PC-9 (cell line): ENCODE results near the gene LSP1.

ENCODE experiments used
- EZH2 ChIP-seq: fragments of 200-600 bp; sonication (generic); IDR thresholded peaks from 2 replicates; pipeline ENCODE4 v1.8.0; 2017; ENCODE audit warnings: antibody characterized with exemption, low read depth
- TF ChIP-seq, protein P1 (sequence below): fragments of 200-600 bp; sonication (generic); conservative IDR thresholded peaks from 2 replicates; pipeline ENCODE4 v1.6.1; 2017; ENCODE audit warnings: mixed run types, antibody characterized with exemption, mild to moderate bottlenecking, moderate library complexity

DNA sequence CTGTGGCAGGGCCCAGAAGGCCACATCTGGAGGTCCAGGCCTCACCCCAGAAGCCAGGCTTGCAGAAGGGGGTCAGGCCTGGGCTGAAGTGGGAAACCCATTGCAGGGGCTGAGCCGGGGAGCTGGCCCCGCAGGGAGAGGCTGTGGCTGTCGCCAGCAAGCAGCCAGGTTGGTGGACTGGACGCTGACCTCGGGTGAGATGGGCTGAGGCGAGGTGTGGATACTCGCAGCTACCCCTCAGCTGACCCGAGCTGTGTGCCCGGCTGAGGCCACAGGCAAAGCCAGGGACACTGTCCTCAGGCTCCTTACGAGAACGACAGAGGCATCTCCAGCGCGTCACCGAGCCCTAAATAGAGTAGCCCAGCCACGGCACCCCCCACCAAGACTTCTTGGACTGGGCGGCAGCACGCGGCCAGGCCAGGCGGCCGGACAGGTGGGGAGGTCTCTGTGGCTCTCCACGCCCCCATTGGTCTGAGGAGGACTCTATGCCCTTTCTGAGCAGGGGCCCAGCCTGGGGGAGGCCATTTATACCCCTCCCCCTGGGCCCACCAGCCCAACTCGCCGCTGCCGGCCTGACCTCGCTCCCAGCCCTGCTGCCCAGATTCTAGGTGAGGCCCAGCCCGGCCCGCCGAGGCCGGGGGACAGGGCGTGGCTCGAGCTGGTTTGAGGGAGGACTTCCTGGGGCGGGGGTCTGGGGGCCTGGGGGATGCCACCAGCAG is 14.3 kb upstream of the LSP1 start, which contains the start of gene TNNI2:
- TF ChIP-seq, protein P1, sequence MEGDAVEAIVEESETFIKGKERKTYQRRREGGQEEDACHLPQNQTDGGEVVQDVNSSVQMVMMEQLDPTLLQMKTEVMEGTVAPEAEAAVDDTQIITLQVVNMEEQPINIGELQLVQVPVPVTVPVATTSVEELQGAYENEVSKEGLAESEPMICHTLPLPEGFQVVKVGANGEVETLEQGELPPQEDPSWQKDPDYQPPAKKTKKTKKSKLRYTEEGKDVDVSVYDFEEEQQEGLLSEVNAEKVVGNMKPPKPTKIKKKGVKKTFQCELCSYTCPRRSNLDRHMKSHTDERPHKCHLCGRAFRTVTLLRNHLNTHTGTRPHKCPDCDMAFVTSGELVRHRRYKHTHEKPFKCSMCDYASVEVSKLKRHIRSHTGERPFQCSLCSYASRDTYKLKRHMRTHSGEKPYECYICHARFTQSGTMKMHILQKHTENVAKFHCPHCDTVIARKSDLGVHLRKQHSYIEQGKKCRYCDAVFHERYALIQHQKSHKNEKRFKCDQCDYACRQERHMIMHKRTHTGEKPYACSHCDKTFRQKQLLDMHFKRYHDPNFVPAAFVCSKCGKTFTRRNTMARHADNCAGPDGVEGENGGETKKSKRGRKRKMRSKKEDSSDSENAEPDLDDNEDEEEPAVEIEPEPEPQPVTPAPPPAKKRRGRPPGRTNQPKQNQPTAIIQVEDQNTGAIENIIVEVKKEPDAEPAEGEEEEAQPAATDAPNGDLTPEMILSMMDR = no peak
- no peak for TF ChIP-seq EZH2
